ENCODE data around the gene PDE8B. TPM values are rescaled to one million over a fixed set of nuclear protein-coding genes. Genes with fewer than 3 reads are reported as not detected.

Gene PDE8B
- total RNA-seq, 1 donor from 2014 or later = 5.9 TPM

DNA sequence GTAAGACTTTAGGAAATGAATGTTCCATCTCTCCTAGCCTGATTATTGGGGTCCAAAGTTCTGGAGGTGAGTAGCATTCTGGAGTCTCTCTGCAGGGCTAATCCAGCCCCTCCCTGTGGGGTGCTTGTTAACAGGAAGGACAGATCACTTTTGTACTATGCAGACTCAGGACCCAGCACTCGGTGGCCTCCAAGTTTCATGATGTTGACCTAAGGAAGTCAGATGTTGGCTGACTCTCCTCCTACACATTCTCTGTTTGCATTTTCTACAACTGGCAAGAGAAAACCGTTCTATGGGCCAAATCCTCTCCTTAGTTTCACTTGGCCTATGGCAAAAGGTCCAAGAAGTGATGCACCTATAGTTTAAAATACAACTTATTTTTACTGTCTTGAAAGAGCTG is 5.5 kb upstream of the PDE8B start:
- Histone ChIP-seq H3K27ac (no peak overlapping the region), H3K27me3 (no peaks in the 10 kb centered on the region), H3K9me3 (no peaks in the 10 kb centered on the region), H3K36me3 (no peaks in the 10 kb centered on the region), H3K4me3 (no peak overlapping the region), H3K4me1 (no peaks in the 10 kb centered on the region)
- TF ChIP-seq, protein P1, sequence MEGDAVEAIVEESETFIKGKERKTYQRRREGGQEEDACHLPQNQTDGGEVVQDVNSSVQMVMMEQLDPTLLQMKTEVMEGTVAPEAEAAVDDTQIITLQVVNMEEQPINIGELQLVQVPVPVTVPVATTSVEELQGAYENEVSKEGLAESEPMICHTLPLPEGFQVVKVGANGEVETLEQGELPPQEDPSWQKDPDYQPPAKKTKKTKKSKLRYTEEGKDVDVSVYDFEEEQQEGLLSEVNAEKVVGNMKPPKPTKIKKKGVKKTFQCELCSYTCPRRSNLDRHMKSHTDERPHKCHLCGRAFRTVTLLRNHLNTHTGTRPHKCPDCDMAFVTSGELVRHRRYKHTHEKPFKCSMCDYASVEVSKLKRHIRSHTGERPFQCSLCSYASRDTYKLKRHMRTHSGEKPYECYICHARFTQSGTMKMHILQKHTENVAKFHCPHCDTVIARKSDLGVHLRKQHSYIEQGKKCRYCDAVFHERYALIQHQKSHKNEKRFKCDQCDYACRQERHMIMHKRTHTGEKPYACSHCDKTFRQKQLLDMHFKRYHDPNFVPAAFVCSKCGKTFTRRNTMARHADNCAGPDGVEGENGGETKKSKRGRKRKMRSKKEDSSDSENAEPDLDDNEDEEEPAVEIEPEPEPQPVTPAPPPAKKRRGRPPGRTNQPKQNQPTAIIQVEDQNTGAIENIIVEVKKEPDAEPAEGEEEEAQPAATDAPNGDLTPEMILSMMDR (IDR thresholded peaks at IDR 0.05) = no peak
- TF ChIP-seq POLR2A (IDR thresholded peaks at IDR 0.05) = no peak
- TF ChIP-seq POLR2AphosphoS5 (IDR thresholded peaks at IDR 0.05; ENCODE audit: insufficient read depth in 1 of 2, low read depth in 1 of 2) = no peak
- DNase-seq (ENCODE audit: extremely low spot score in 2 of 2) = no peak
- intact Hi-C loops (cut with DNase I) = no loop called here

DNA sequence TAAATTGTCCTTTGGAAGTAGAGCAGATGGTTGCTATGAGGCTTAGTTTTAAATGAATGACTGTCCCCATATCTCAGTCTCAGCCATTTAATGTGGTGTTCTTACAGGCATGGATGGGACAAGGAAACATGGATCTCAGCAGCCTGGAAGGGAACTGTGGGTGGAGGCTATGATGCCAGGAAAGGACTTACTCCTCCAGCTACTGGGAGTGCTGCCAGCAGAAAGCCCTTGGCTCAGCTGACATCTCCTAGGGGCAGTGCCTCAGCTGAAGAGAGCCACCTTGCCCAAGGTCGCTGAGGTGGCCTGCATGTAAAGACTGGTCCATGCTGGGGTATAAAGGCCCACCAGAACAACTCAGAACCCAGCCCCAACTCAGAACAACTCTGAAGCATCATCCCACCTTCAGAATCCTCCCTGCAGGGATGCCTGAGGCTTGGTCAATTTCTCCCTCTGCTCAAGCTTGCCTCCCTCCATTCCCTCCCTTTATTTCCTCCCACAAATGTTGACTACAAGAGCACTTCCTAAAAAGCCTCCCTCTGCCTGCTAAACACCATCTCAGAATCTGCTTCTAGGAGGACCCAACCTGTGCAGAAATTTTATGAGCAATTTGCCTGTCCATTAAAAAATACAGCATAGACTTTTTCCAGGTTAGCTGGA is 1.8 kb upstream of the PDE8B start:
- Histone ChIP-seq H3K27me3 (no peaks in the 10 kb centered on the region), H3K36me3 (no peaks in the 10 kb centered on the region), H3K9me3 (no peaks in the 10 kb centered on the region), H3K4me3 (no peak overlapping the region), H3K4me1 (peaks cover 7% of the 10 kb centered on the region), H3K27ac (no peak overlapping the region)
- TF ChIP-seq POLR2A (IDR thresholded peaks at IDR 0.05) (no peak), POLR2AphosphoS5 (IDR thresholded peaks at IDR 0.05; ENCODE audit: insufficient read depth in 1 of 2, low read depth in 1 of 2) (no peak)
- TF ChIP-seq, protein P1 (IDR thresholded peaks at IDR 0.05) = no peak
- DNase-seq (ENCODE audit: extremely low spot score in 2 of 2) = no peak
- intact Hi-C loops (cut with DNase I) = no loop called here

DNA sequence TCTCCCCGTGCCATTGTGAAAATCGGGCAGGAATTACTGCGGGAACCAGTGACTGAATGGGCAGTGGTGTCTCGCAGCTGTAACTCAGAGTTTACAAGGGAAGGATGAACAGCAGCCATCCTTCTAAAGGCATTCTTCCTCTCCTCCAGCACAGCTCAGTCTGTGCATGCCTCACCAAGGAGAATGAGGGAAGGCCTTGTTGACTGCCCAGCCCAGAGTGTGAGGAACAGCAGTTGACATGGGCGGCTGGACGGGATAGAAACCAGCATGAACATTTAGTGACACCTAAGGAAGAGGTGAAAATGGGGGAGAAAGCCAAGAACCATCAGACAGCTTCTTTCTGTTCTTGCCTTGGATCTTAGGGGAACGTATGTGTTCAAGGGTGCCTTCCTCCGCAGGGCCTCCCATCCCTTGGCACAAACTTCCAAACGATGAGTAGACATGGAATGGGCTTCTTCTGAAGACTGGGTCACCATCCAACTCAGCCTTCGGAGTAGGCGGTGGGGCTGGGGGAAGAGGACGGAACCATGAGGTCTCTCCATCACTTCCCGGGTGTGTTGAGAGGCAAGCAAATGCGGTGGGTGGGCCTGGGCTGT is 887 bp upstream of the PDE8B start:
- intact Hi-C loops (cut with DNase I) = no loop called here
- no peak for TF ChIP-seq POLR2A (IDR thresholded peaks at IDR 0.05)
- no peak for TF ChIP-seq POLR2AphosphoS5 (IDR thresholded peaks at IDR 0.05; ENCODE audit: insufficient read depth in 1 of 2, low read depth in 1 of 2)
- TF ChIP-seq, protein P1 (IDR thresholded peaks at IDR 0.05) = no peak
- no peak overlapping the region for H3K27ac ChIP-seq
- peak overlapping the region; percentile 56 to 82 for H3K4me3 ChIP-seq
- H3K36me3 ChIP-seq = no peaks in the 10 kb centered on the region
- peaks cover 7% of the 10 kb centered on the region for H3K4me1 ChIP-seq
- DNase-seq (ENCODE audit: extremely low spot score in 2 of 2) = no peak
- no peaks in the 10 kb centered on the region for H3K27me3 ChIP-seq
- no peaks in the 10 kb centered on the region for H3K9me3 ChIP-seq

DNA sequence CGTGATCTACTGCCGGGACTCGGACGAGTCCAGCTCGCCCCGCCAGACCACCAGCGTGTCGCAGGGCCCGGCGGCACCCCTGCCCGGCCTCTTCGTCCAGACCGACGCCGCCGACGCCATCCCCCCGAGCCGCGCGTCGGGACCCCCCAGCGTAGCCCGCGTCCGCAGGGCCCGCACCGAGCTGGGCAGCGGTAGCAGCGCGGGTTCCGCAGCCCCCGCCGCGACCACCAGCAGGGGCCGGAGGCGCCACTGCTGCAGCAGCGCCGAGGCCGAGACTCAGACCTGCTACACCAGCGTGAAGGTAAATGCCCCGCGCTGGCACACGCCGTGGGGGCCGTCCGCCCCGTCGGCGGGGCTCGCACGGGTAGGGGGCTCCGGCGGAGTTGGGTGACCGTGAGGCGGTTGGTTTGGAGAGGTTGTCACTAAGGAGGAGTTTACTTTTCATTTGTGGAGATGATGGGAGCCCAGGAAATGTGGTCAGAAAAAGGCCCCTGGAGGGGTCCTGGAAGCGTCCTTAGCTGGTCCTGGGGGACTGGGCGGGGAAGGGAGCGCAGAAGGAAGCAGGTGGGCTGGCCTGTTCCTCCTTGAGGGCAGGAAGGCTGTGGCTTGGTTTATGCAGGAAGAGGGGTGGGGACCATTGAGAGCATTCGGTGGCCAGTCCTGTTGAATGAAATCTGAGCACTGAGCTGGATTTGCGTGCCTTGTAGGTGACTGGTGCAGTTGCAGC is 647 bp downstream of the PDE8B start:
- Histone ChIP-seq H3K27me3 (no peaks in the 10 kb centered on the region), H3K27ac (peak overlapping the region; percentile 54), H3K9me3 (no peaks in the 10 kb centered on the region), H3K4me1 (peaks cover 7% of the 10 kb centered on the region), H3K36me3 (no peaks in the 10 kb centered on the region), H3K4me3 (peak overlapping the region; percentile 56 to 82)
- intact Hi-C loops (cut with DNase I) = no loop called here
- TF ChIP-seq POLR2A (IDR thresholded peaks at IDR 0.05) (no peak), POLR2AphosphoS5 (IDR thresholded peaks at IDR 0.05; ENCODE audit: insufficient read depth in 1 of 2, low read depth in 1 of 2) (no peak)
- TF ChIP-seq, protein P1 (IDR thresholded peaks at IDR 0.05) = no peak
- no peak for DNase-seq (ENCODE audit: extremely low spot score in 2 of 2)

DNA sequence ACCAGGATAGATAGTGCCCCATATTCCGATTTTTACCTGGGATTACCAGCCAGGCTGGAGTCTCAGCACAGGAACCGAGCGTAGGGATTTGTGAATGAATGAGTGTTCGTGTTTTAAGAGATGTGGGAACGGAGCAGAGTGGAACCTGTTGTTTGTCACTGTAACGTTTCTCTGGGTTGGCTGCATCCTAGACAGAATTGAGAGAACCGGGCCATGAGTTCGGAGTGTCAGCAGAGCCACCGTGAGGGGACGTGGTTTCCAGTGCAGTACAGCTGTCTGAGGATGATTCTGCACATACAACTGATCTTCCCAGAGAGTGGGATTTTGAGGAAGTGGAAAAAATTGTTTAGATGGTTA is 1.2 kb downstream of the PDE8B start:
- peaks cover 7% of the 10 kb centered on the region for H3K4me1 ChIP-seq
- TF ChIP-seq POLR2AphosphoS5 (IDR thresholded peaks at IDR 0.05; ENCODE audit: insufficient read depth in 1 of 2, low read depth in 1 of 2) (no peak), POLR2A (IDR thresholded peaks at IDR 0.05) (no peak)
- TF ChIP-seq, protein P1 (IDR thresholded peaks at IDR 0.05) = no peak
- no peaks in the 10 kb centered on the region for H3K27me3 ChIP-seq
- intact Hi-C loops (cut with DNase I) = no loop called here
- H3K36me3 ChIP-seq = no peaks in the 10 kb centered on the region
- DNase-seq (ENCODE audit: extremely low spot score in 2 of 2) = no peak
- H3K4me3 ChIP-seq = peak overlapping the region; percentile 56 to 82
- no peak overlapping the region for H3K27ac ChIP-seq
- no peaks in the 10 kb centered on the region for H3K9me3 ChIP-seq

All from vagina (tissue), 2 donors.